ENCODE measurements around the gene IGFBP1.

The IGFBP1 gene

DNA sequence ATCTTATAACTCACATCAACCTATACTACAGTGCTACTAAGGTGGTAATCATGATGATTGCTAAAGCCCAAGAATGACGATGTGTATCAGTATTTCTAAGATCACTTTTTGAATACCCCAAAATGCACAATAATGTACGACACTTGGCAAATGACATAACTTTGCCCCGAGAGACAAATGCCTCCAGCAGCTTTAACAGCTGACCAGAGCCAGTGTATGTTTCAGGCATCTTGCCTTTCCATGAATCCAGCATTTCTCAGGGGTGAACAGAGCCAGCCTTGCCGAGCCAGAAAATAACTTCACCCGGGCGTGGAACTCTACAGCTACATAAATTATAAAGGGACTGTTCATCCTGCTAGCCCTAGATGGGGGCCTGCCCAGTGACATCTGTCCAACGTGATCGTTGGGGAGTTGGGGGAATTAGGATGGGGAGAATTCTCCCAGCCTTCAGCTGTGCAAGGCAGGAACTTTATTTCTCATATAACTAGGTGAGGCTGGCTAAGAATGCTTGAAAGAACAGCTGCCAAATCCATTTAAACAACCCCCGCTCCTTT, 31.0 kb downstream of the IGFBP1 start:
- Histone ChIP-seq H3K9me3 (ENCODE audit: control insufficient read depth, low read length) (no peaks in the 10 kb centered on the region), H3K27me3 (replicated peaks; ENCODE audit: control insufficient read depth, insufficient read depth, low read length, poor library complexity, severe bottlenecking) (peaks cover 20% of the 10 kb centered on the region), H3K36me3 (ENCODE audit: control insufficient read depth, insufficient read depth, low read length) (no peaks in the 10 kb centered on the region), H3K4me1 (ENCODE audit: control insufficient read depth, insufficient read depth, low read length, poor library complexity, severe bottlenecking) (peaks cover 9% of the 10 kb centered on the region), H3K4me3 (ENCODE audit: insufficient read depth, low read depth, low read length, poor library complexity, severe bottlenecking) (no peak overlapping the region), H3K27ac (ENCODE audit: insufficient read depth, low read length, poor library complexity, severe bottlenecking) (no peak overlapping the region)
- DNase-seq = no peak

DNA sequence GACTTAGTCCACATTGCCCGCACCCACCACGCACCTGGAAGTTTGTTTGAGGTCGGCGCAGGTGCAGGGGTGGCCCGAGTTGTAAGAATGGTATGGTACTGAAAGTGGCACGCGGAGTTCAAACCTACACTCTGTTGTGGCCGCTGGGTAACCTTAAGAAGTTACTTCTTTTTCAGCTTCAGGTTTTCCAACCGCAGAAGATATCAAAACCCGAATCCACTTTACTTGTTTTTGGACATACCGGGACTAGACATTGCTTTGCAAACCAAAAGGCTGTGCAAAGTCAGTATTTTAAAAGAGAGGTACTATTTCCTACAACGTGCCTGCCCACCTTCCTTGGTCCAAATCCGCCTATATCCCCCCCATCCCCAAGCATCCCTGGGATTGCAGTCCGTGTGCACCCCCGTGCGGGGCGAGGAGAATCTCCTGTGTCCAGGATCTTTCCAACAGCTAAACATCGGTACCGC, 31.7 kb downstream of the IGFBP1 start:
- Histone ChIP-seq H3K36me3 (ENCODE audit: control insufficient read depth, insufficient read depth, low read length) (no peaks in the 10 kb centered on the region), H3K27me3 (replicated peaks; ENCODE audit: control insufficient read depth, insufficient read depth, low read length, poor library complexity, severe bottlenecking) (peaks cover 20% of the 10 kb centered on the region), H3K9me3 (ENCODE audit: control insufficient read depth, low read length) (no peaks in the 10 kb centered on the region), H3K4me1 (ENCODE audit: control insufficient read depth, insufficient read depth, low read length, poor library complexity, severe bottlenecking) (peaks cover 9% of the 10 kb centered on the region), H3K27ac (ENCODE audit: insufficient read depth, low read length, poor library complexity, severe bottlenecking) (no peak overlapping the region), H3K4me3 (ENCODE audit: insufficient read depth, low read depth, low read length, poor library complexity, severe bottlenecking) (no peak overlapping the region)
- DNase-seq = no peak

DNA sequence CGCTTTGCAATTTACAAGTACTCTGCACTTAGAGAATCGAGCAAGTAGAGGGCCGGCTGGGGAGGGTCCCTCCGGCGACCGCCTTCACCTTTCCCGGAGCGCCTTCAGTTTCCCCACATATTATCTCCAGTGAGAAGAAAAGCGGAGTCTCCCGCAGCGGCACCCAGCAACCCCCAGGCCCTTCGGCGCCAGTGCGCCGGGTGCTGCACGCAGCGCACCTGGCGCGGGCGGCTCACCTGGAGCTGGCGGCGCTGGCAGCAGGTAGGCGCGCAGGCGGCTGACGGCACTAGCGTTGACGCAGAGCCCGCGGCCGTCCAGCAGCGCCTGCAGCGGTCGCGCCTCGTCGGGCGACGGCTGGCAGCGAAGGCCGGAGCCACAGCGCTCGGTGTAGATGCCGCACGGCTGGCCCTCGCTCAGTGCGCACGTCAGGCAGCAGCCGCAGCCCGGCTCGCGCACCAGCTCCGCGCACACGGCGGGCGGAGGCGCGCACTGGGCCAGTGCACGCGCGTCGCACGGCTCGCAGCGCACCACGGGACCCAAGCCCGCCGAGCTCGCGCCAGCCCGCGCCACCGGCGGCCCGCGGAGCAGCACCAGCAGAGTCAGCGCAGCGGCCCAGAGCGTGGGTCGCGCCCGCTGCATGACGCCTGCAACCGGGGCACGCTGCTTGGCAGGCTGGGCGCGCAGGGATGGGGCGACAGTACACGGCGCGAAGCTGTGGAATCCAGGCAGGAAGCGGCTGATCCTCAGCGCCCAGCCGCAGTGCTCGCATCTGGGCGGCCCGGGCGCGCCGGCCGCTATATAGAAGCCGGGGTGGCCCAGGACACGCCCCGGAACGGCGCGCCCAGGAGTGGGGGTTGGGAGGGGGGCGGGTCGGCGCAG, 32.5 kb downstream of the IGFBP1 start, which contains the start of gene IGFBP3:
Gene IGFBP3, minus strand, starts transcription at position 771 of the 879 bp plus-strand sequence. Its CDS starts 132 bp downstream, at position 639.
- Histone ChIP-seq H3K36me3 (ENCODE audit: control insufficient read depth, insufficient read depth, low read length) (no peaks in the 10 kb centered on the region), H3K9me3 (ENCODE audit: control insufficient read depth, low read length) (no peaks in the 10 kb centered on the region), H3K4me1 (ENCODE audit: control insufficient read depth, insufficient read depth, low read length, poor library complexity, severe bottlenecking) (peaks cover 9% of the 10 kb centered on the region), H3K4me3 (ENCODE audit: insufficient read depth, low read depth, low read length, poor library complexity, severe bottlenecking) (peak within 1 kb of the TSS; percentile 12), H3K27ac (ENCODE audit: insufficient read depth, low read length, poor library complexity, severe bottlenecking) (no peak within 1 kb of the TSS), H3K27me3 (replicated peaks; ENCODE audit: control insufficient read depth, insufficient read depth, low read length, poor library complexity, severe bottlenecking) (peaks cover 20% of the 10 kb centered on the region)
- DNase-seq = no peak

DNA sequence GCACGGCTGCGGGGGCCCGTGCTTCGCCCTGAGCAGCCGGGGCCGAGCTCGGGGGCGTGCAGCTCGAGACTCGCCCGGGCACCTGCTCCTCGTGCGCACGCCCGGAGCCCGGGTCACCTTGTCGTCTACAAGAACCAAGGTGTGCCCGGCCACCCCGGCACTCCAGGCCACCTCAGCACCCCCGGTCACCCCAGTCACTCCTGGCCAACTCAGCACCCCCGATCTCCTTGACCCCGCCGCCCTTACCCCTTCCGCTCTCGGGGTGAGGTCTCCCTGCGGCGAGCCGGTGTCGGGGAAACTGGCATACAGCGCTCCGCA, 33.1 kb downstream of the IGFBP1 start:
- H3K4me3 ChIP-seq (ENCODE audit: insufficient read depth, low read depth, low read length, poor library complexity, severe bottlenecking) = peak overlapping the region; percentile 12
- no peaks in the 10 kb centered on the region for H3K36me3 ChIP-seq (ENCODE audit: control insufficient read depth, insufficient read depth, low read length)
- peaks cover 20% of the 10 kb centered on the region for H3K27me3 ChIP-seq (replicated peaks; ENCODE audit: control insufficient read depth, insufficient read depth, low read length, poor library complexity, severe bottlenecking)
- no peaks in the 10 kb centered on the region for H3K9me3 ChIP-seq (ENCODE audit: control insufficient read depth, low read length)
- no peak overlapping the region for H3K27ac ChIP-seq (ENCODE audit: insufficient read depth, low read length, poor library complexity, severe bottlenecking)
- DNase-seq = no peak
- H3K4me1 ChIP-seq (ENCODE audit: control insufficient read depth, insufficient read depth, low read length, poor library complexity, severe bottlenecking) = peaks cover 9% of the 10 kb centered on the region

DNA sequence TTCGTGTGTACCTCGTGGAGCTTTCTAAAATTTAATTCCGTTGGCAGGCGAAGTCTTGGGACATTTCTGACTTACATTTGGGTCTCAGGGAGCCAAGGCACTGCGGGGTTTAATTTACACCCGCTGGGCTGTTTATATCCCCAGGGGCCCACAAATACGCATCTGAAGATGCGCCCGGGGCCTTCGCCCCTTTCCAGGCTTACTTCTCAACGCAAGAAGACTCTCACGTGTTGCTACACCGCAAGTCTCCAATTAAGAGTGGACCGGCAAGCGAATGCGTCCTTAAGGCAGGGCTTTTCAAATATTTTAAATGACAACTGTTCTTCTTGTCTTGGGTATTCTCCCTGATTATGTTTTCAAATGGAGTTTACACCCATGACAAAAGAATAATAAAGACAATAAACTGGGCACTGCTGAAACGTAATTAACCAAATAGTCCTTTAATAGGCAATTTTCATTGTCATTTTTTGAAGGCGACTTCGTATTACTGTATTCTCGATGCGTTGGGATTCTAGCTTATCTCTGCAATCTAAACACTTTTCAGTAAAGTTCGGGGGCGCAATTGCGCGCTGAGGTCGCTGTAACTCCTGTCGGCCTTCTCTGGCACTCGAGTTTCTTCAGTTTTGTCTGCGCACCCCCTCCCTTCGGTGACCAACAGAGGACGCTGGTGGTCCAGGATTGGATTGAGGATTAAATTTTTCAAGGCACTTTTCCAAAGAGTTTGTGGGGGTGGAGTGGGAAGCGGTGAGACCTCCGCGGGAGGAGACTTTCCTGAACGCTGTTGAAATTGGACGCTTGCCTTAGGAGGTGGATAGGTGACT, 33.6 kb downstream of the IGFBP1 start:
- Histone ChIP-seq H3K36me3 (ENCODE audit: control insufficient read depth, insufficient read depth, low read length) (no peaks in the 10 kb centered on the region), H3K9me3 (ENCODE audit: control insufficient read depth, low read length) (no peaks in the 10 kb centered on the region), H3K4me1 (ENCODE audit: control insufficient read depth, insufficient read depth, low read length, poor library complexity, severe bottlenecking) (peaks cover 9% of the 10 kb centered on the region), H3K4me3 (ENCODE audit: insufficient read depth, low read depth, low read length, poor library complexity, severe bottlenecking) (no peak overlapping the region), H3K27ac (ENCODE audit: insufficient read depth, low read length, poor library complexity, severe bottlenecking) (no peak overlapping the region), H3K27me3 (replicated peaks; ENCODE audit: control insufficient read depth, insufficient read depth, low read length, poor library complexity, severe bottlenecking) (peaks cover 20% of the 10 kb centered on the region)
- DNase-seq = no peak

DNA sequence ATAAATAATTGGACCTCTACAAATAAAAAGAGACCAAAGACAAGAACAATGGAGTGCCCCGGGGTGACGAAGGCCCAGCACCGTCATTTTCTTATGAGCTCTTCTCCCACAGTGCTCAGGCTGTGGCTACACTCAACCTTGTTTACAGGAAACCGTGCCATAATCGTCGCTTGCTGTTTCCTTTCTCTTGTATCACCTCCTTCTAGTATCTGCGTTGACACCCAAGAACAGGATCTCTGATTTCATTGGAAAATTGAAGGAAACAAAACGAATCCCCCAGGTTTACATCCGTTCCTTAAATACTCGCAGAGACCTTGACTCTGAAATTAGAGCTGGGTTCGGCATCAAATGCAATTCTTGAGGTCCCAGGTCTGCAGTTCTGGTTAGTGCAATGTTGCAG, 34.5 kb downstream of the IGFBP1 start:
- Histone ChIP-seq H3K9me3 (ENCODE audit: control insufficient read depth, low read length) (no peaks in the 10 kb centered on the region), H3K4me3 (ENCODE audit: insufficient read depth, low read depth, low read length, poor library complexity, severe bottlenecking) (no peak overlapping the region), H3K27ac (ENCODE audit: insufficient read depth, low read length, poor library complexity, severe bottlenecking) (no peak overlapping the region), H3K36me3 (ENCODE audit: control insufficient read depth, insufficient read depth, low read length) (no peaks in the 10 kb centered on the region), H3K4me1 (ENCODE audit: control insufficient read depth, insufficient read depth, low read length, poor library complexity, severe bottlenecking) (peaks cover 9% of the 10 kb centered on the region), H3K27me3 (replicated peaks; ENCODE audit: control insufficient read depth, insufficient read depth, low read length, poor library complexity, severe bottlenecking) (peaks cover 20% of the 10 kb centered on the region)
- no peak for DNase-seq

DNA sequence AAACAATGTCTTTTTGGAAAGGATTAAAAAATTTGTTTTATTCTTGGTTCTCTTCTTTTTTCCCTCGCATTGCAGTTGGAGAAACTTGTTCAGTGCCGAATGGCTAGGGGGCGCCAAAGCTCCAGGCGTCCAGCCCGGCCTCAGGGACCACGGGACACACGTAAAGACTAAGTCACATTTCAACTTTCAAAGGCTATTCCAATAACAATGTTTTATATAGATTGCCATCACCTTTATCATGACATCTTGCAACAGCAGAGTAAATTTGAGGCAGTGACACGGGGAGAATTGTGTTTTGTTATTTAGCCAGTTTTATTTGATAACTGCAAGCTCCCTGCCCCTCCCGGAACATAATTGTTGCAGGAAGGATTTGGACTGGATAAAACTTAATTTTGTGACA, 35.0 kb downstream of the IGFBP1 start:
- no peak overlapping the region for H3K4me3 ChIP-seq (ENCODE audit: insufficient read depth, low read depth, low read length, poor library complexity, severe bottlenecking)
- no peak for DNase-seq
- H3K27ac ChIP-seq (ENCODE audit: insufficient read depth, low read length, poor library complexity, severe bottlenecking) = no peak overlapping the region
- no peaks in the 10 kb centered on the region for H3K36me3 ChIP-seq (ENCODE audit: control insufficient read depth, insufficient read depth, low read length)
- H3K27me3 ChIP-seq (replicated peaks; ENCODE audit: control insufficient read depth, insufficient read depth, low read length, poor library complexity, severe bottlenecking) = peaks cover 20% of the 10 kb centered on the region
- no peaks in the 10 kb centered on the region for H3K9me3 ChIP-seq (ENCODE audit: control insufficient read depth, low read length)
- peaks cover 9% of the 10 kb centered on the region for H3K4me1 ChIP-seq (ENCODE audit: control insufficient read depth, insufficient read depth, low read length, poor library complexity, severe bottlenecking)

DNA sequence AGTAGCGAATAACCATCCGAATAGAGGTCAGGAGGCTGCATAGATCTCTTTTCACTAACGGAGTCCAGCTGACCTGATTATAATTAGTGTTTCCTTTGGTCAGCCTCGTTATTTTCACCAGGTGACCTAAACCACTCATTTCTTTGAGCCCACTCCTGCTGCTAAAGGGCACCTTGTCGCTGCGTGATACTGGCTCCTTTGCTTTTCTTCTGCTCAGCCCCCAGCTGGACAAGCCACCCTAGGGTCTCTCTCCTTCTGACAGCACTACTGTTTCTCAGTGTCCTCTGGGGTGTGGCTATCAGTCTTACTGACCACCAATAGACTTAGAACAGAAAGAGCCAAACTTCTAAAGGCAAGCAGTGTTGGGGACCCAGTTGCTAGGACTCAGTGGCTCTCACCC, 35.5 kb downstream of the IGFBP1 start:
- DNase-seq = no peak
- Histone ChIP-seq H3K36me3 (ENCODE audit: control insufficient read depth, insufficient read depth, low read length) (no peaks in the 10 kb centered on the region), H3K4me3 (ENCODE audit: insufficient read depth, low read depth, low read length, poor library complexity, severe bottlenecking) (no peak overlapping the region), H3K4me1 (ENCODE audit: control insufficient read depth, insufficient read depth, low read length, poor library complexity, severe bottlenecking) (peaks cover 9% of the 10 kb centered on the region), H3K9me3 (ENCODE audit: control insufficient read depth, low read length) (no peaks in the 10 kb centered on the region), H3K27me3 (replicated peaks; ENCODE audit: control insufficient read depth, insufficient read depth, low read length, poor library complexity, severe bottlenecking) (peaks cover 20% of the 10 kb centered on the region), H3K27ac (ENCODE audit: insufficient read depth, low read length, poor library complexity, severe bottlenecking) (no peak overlapping the region)

DNA sequence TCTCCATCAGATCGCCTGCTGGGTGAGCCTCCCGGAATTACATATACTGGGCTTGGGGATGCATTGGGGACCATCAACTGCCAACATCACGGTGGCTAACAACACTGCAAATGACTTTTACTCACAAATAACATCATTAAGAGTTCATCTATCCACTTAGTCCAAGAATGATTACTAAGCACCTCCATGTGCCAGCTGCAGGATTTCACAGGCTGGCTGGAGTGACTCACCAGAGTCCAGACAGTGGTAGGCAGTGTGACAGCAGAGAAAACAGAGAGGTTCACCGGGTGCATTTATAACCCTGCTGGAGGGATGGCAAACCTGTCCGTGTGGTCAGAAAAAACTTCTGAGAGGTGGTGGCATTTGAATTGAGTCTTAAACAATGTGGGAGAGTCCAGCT, 36.0 kb downstream of the IGFBP1 start:
- H3K27ac ChIP-seq (ENCODE audit: insufficient read depth, low read length, poor library complexity, severe bottlenecking) = no peak overlapping the region
- peaks cover 9% of the 10 kb centered on the region for H3K4me1 ChIP-seq (ENCODE audit: control insufficient read depth, insufficient read depth, low read length, poor library complexity, severe bottlenecking)
- no peaks in the 10 kb centered on the region for H3K36me3 ChIP-seq (ENCODE audit: control insufficient read depth, insufficient read depth, low read length)
- no peak overlapping the region for H3K4me3 ChIP-seq (ENCODE audit: insufficient read depth, low read depth, low read length, poor library complexity, severe bottlenecking)
- H3K27me3 ChIP-seq (replicated peaks; ENCODE audit: control insufficient read depth, insufficient read depth, low read length, poor library complexity, severe bottlenecking) = peaks cover 18% of the 10 kb centered on the region
- DNase-seq = no peak
- H3K9me3 ChIP-seq (ENCODE audit: control insufficient read depth, low read length) = no peaks in the 10 kb centered on the region

DNA sequence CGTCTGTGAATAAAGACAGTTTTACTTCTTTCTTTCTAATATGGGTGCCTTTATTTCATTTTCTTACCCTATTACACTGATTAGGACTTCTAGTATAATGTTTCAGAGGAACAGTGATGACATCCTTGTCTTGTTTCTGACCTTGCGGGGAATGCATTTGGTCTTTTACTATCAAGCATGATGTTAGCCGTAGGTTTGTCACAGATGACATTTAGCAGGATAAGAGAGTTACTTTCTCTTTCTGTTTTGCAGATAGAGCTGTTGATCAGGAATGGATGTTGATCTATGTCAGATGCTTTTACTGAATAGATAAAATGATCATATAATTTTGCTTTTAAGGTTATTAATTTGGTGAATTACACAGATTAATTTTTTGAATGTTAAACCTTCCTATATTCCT, 39.4 kb downstream of the IGFBP1 start:
- Histone ChIP-seq H3K27ac (ENCODE audit: insufficient read depth, low read length, poor library complexity, severe bottlenecking) (no peak overlapping the region), H3K9me3 (ENCODE audit: control insufficient read depth, low read length) (no peaks in the 10 kb centered on the region), H3K36me3 (ENCODE audit: control insufficient read depth, insufficient read depth, low read length) (no peaks in the 10 kb centered on the region), H3K4me3 (ENCODE audit: insufficient read depth, low read depth, low read length, poor library complexity, severe bottlenecking) (no peak overlapping the region), H3K4me1 (ENCODE audit: control insufficient read depth, insufficient read depth, low read length, poor library complexity, severe bottlenecking) (peaks cover 5% of the 10 kb centered on the region), H3K27me3 (replicated peaks; ENCODE audit: control insufficient read depth, insufficient read depth, low read length, poor library complexity, severe bottlenecking) (no peaks in the 10 kb centered on the region)
- no peak for DNase-seq

Measured in effector memory CD4-positive, alpha-beta T cell (primary cell).